Thyroid gland (tissue), 4 donors: ENCODE data around the gene EGFL6.

Source experiments
- POLR2A ChIP-seq, 2 donors: fragments of 450-650 bp; IDR thresholded peaks; one replicate each; pipeline ENCODE4 v1.6.1; 2017; ENCODE audit warnings: antibody characterized with exemption in 2 of 2, mild to moderate bottlenecking in 2 of 2, moderate library complexity in 1 of 2
- TF ChIP-seq, protein P1 (sequence below), 6 experiments: fragments of 200-600 bp in 3 of 6; fragments of 450-650 bp in 3 of 6; sonication (generic) in 3 of 6; IDR thresholded peaks; one replicate each; pipeline ENCODE4 v1.5.1; 2016 to 2019; ENCODE audit warnings: antibody characterized with exemption in 6 of 6, mild to moderate bottlenecking in 2 of 6, inconsistent platforms in 1 of 6, moderate library complexity in 1 of 6

DNA sequence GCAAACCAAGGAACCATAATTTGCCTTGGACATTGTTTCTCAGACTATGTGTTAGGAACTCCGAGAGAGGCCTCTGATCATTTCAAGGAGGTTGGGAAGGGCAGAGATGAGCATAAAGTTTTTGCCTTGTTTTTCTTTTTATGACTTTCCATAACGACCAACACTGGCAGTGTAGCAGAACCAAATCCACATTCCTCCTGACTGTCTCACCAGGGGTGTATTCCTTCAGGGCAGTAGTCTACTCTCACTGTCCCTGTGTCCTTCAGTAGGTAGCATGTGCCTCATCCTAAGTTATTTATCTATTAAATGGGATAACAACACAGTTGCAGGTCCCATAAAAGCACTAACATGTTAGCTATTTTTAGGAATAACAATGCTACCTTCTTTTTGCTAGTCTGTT, 20.8 kb downstream of the EGFL6 start:
- TF ChIP-seq, protein P1, sequence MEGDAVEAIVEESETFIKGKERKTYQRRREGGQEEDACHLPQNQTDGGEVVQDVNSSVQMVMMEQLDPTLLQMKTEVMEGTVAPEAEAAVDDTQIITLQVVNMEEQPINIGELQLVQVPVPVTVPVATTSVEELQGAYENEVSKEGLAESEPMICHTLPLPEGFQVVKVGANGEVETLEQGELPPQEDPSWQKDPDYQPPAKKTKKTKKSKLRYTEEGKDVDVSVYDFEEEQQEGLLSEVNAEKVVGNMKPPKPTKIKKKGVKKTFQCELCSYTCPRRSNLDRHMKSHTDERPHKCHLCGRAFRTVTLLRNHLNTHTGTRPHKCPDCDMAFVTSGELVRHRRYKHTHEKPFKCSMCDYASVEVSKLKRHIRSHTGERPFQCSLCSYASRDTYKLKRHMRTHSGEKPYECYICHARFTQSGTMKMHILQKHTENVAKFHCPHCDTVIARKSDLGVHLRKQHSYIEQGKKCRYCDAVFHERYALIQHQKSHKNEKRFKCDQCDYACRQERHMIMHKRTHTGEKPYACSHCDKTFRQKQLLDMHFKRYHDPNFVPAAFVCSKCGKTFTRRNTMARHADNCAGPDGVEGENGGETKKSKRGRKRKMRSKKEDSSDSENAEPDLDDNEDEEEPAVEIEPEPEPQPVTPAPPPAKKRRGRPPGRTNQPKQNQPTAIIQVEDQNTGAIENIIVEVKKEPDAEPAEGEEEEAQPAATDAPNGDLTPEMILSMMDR (IDR thresholded peaks at IDR 0.05): no peak
- no peak for TF ChIP-seq POLR2A (IDR thresholded peaks at IDR 0.05)
